BLaER1 treated with 17β-estradiol and CSF1 and Interleukin-3, amounts not matched to agents 10 nM and 100 nM (cell line): Measurements from ENCODE around the gene MLC1.
A peak's percentile ranks its signal among the peaks of the same experiment; 100 is the strongest.

Experiments
- H3K27ac ChIP-seq, 11 experiments: shearing (Covaris generic); formaldehyde crosslinking; 2 replicates each; pipeline ENCODE4 v1.8.1; 2022
- H3K27me3 ChIP-seq, 11 experiments: shearing (Covaris generic); formaldehyde crosslinking; 2 replicates each; pipeline ENCODE4 v1.8.1; 2022
- H3K36me3 ChIP-seq, 11 experiments: shearing (Covaris generic); formaldehyde crosslinking; 2 replicates each; pipeline ENCODE4 v1.8.1; 2022
- H3K4me1 ChIP-seq, 10 experiments: shearing (Covaris generic); formaldehyde crosslinking; 2 replicates each; pipeline ENCODE4 v1.8.1; 2022
- H3K4me2 ChIP-seq, 11 experiments: shearing (Covaris generic); formaldehyde crosslinking; 2 replicates each; pipeline ENCODE4 v1.8.1; 2022
- H3K4me3 ChIP-seq, 10 experiments: shearing (Covaris generic); formaldehyde crosslinking; 2 replicates each; pipeline ENCODE4 v1.8.1; 2022
- H3K9ac ChIP-seq, 11 experiments: shearing (Covaris generic); formaldehyde crosslinking; 2 replicates each; pipeline ENCODE4 v1.8.1; 2022
- H3K9me3 ChIP-seq, 11 experiments: shearing (Covaris generic); formaldehyde crosslinking; replicated peaks in 1 of 11; 2 replicates each; pipeline ENCODE4 v1.8.1; 2022
- H4K20me1 ChIP-seq, 11 experiments: shearing (Covaris generic); formaldehyde crosslinking; 2 replicates each; pipeline ENCODE4 v1.8.1; 2022
- Cebpa-rat ChIP-seq, 11 experiments: shearing (Covaris generic); IDR thresholded peaks; 2 replicates each; pipeline ENCODE4 v1.8.1; 2022

Gene MLC1

DNA sequence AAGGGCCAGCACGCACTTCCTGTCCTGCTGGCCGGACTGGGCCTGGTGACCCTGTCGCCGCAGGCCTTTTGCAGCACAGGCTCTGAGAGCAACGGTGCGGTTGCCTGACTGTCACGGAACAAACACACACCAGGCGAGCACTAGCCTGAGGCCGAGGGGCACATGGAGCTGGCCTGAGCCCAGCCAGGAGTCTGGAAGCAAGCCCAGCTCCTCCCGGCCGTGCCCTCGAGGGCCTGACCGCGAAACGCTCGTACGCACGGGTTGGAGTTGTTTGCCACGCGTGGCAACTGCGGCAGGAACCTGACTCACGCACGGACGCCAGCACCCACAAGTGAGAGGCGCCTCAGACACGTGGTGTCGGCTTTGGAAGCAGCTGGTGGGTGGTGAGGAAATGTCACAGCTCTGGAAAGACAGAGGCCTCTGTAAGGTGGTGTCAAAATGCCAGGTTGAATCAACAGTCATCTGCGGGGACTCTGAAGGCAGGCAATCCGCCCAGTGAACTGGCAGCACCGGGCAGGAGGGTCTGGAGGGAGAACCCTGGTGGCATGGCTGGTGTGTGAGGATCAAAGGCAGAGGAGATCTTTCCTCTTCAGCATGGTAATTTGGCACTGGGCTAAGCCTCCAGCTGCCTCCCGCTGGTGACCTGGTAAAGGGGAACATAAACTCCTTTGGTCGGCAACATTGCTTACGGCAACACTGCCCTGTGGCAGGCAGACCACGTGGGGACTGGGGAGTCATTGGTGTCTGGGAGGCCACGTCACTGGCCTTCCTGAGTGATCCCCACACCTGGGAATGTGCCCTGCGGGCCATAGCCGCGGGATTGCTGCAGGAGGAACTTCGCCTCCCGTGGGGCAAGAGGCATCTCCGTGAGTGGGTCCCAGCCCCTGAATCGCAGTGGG, 57.3 kb downstream of the MLC1 start:
- no peaks in the 10 kb centered on the region; a peak in 1 of 22 replicates for H3K9me3 ChIP-seq
- no peaks in the 10 kb centered on the region for H3K36me3 ChIP-seq
- peaks cover 4 to 20% (median 8%) of the 10 kb centered on the region in 11 experiments; a peak in 20 of 22 replicates for H3K27me3 ChIP-seq
- peaks cover 26 to 49% (median 45%) of the 10 kb centered on the region in 10 experiments for H3K4me1 ChIP-seq
- no peak for TF ChIP-seq Cebpa-rat (IDR thresholded peaks at IDR 0.05)
- H3K9ac ChIP-seq, result peak overlapping the region in 5 of 11 experiments; percentile 2 to 48 (median 21); a peak in 4 of 22 replicates
- peak overlapping the region in 5 of 11 experiments; percentile 14 to 48 (median 30); a peak in 7 of 22 replicates for H3K27ac ChIP-seq
- peaks cover 0 to 26% (median 0%) of the 10 kb centered on the region in 11 experiments; a peak in 4 of 22 replicates for H4K20me1 ChIP-seq
- no peak overlapping the region for H3K4me3 ChIP-seq
- H3K4me2 ChIP-seq, result peak overlapping the region; percentile 42 to 80 (median 65)

DNA sequence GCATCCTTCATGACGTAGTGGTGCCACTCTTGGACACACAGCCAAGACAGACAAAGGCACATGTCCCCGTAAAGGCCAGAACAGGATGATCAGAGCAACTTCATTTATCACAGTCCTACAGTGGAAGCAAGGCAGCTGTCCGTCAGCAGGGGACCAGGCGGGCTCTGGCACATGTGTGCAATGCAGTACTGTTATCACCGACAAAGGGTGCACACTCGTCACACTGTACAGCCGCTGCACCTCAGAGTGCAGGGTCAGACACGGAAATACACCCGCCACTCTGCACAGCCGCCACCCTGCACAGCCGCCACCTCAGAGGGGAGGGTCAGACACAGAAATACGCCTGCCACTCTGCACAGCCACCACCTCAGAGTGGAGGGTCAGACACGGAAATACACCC, 59.2 kb downstream of the MLC1 start:
- Histone ChIP-seq H3K4me2 (no peak overlapping the region), H4K20me1 (peaks cover 0 to 11% (median 0%) of the 10 kb centered on the region in 11 experiments; a peak in 4 of 22 replicates), H3K36me3 (no peaks in the 10 kb centered on the region), H3K27ac (no peak overlapping the region), H3K4me1 (peaks cover 25 to 30% (median 27%) of the 10 kb centered on the region in 10 experiments), H3K9ac (no peak overlapping the region), H3K27me3 (peaks cover 4 to 20% (median 7%) of the 10 kb centered on the region in 11 experiments; a peak in 19 of 22 replicates), H3K4me3 (no peak overlapping the region), H3K9me3 (peaks cover 0 to 2% (median 0%) of the 10 kb centered on the region in 11 experiments; a peak in 2 of 22 replicates)
- no peak for TF ChIP-seq Cebpa-rat (IDR thresholded peaks at IDR 0.05)

- Histone ChIP-seq H3K36me3 (no peaks in the 10 kb centered on the region), H3K9me3 (peaks cover 0 to 18% (median 9%) of the 10 kb centered on the region in 11 experiments; a peak in 13 of 22 replicates), H3K4me2 (no peak overlapping the region), H3K27me3 (peaks cover 8 to 27% (median 23%) of the 10 kb centered on the region in 11 experiments; a peak in 21 of 22 replicates), H4K20me1 (no peaks in the 10 kb centered on the region; a peak in 1 of 22 replicates), H3K27ac (no peak overlapping the region), H3K9ac (no peak overlapping the region), H3K4me3 (no peak overlapping the region), H3K4me1 (peaks cover 0 to 26% (median 1%) of the 10 kb centered on the region in 10 experiments; a peak in 17 of 20 replicates)
- no peak for TF ChIP-seq Cebpa-rat (IDR thresholded peaks at IDR 0.05)
Observed at GRCh38 chr22:50022171-50022819, 62.9 kb downstream of the MLC1 start.

- peaks cover 0 to 38% (median 8%) of the 10 kb centered on the region in 10 experiments; a peak in 10 of 20 replicates for H3K4me1 ChIP-seq
- peaks cover 0 to 18% (median 9%) of the 10 kb centered on the region in 11 experiments; a peak in 13 of 22 replicates for H3K9me3 ChIP-seq
- no peak overlapping the region for H3K4me3 ChIP-seq
- no peak overlapping the region for H3K4me2 ChIP-seq
- no peak overlapping the region for H3K9ac ChIP-seq
- no peak overlapping the region for H3K27ac ChIP-seq
- H3K36me3 ChIP-seq, result no peaks in the 10 kb centered on the region
- H4K20me1 ChIP-seq, result peaks cover 0 to 7% (median 0%) of the 10 kb centered on the region in 11 experiments; a peak in 2 of 22 replicates
- no peak for TF ChIP-seq Cebpa-rat (IDR thresholded peaks at IDR 0.05)
- H3K27me3 ChIP-seq, result peaks cover 16 to 43% (median 40%) of the 10 kb centered on the region in 11 experiments; a peak in 21 of 22 replicates
Observed at GRCh38 chr22:50020606-50021005, 64.6 kb downstream of the MLC1 start.

DNA sequence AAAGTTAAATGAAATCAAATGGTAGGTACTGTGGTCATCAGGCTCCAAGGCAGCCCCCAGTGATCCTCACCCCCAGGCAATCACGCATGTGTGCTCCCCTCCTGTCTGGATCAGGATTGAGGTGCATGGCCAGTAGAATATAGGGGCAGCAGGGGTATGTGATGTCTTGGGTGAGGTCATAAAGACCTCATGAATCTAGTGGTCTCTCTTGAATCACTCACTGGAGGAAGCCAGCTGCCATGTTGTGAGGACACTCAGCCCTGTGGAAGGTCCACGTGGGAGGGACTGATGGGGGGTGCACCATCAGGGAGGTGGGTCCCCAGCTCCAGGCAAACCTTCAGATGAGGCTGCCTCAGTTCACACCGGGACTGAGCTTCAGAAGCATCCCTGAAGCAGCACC, 65.9 kb downstream of the MLC1 start:
- Histone ChIP-seq H3K4me3 (no peak overlapping the region), H3K27ac (no peak overlapping the region), H3K4me1 (peaks cover 7 to 46% (median 15%) of the 10 kb centered on the region in 10 experiments; a peak in 16 of 20 replicates), H3K27me3 (peaks cover 25 to 55% (median 52%) of the 10 kb centered on the region in 11 experiments), H3K9me3 (peaks cover 0 to 18% (median 9%) of the 10 kb centered on the region in 11 experiments; a peak in 13 of 22 replicates), H3K4me2 (peak overlapping the region in 2 of 11 experiments; percentile 54 to 83; a peak in 4 of 22 replicates), H3K9ac (no peak overlapping the region), H3K36me3 (no peaks in the 10 kb centered on the region), H4K20me1 (peaks cover 0 to 14% (median 4%) of the 10 kb centered on the region in 11 experiments; a peak in 8 of 22 replicates)
- TF ChIP-seq Cebpa-rat (IDR thresholded peaks at IDR 0.05), result no peak

DNA sequence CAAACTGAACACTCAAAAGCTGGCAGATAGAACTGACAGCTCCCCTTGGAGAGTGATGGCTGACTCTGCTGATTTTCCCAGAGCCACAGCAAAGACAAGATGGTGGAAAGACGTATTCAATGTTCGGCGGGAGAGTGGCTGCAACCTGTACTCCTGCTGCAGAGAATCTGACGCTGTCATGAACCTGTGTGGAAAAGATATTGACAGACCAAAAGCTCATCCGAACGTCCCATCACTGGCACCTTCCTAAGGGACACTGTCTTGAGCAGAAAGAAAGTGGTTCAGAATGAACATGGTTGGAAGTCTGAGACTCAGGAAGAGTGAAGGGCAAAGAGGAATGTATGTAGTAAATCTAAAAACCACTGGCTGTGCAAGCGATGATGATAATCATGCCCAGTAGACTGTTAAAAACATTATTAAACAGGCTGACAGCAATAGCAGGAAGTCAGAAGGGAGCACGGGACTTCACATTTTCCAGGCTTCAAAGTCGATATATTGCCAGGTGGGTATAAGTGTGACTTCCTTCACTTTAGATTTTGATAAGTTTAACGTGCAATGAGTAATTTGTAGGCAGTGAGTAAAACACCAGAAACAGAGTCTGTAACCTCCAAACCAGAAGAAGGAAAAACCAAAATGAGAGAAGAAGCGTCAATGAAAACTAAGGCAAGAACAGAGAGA, 66.5 kb downstream of the MLC1 start:
- H3K27ac ChIP-seq, result no peak overlapping the region
- no peak overlapping the region for H3K4me3 ChIP-seq
- TF ChIP-seq Cebpa-rat (IDR thresholded peaks at IDR 0.05), result no peak
- peaks cover 0 to 18% (median 9%) of the 10 kb centered on the region in 11 experiments; a peak in 13 of 22 replicates for H3K9me3 ChIP-seq
- peaks cover 0 to 20% (median 7%) of the 10 kb centered on the region in 11 experiments; a peak in 9 of 22 replicates for H4K20me1 ChIP-seq
- H3K9ac ChIP-seq, result no peak overlapping the region
- H3K4me1 ChIP-seq, result peaks cover 8 to 49% (median 17%) of the 10 kb centered on the region in 10 experiments; a peak in 16 of 20 replicates
- peak overlapping the region in 3 of 11 experiments; percentile 13 to 83 (median 54); a peak in 5 of 22 replicates for H3K4me2 ChIP-seq
- peaks cover 30 to 61% (median 58%) of the 10 kb centered on the region in 11 experiments for H3K27me3 ChIP-seq
- no peaks in the 10 kb centered on the region for H3K36me3 ChIP-seq

DNA sequence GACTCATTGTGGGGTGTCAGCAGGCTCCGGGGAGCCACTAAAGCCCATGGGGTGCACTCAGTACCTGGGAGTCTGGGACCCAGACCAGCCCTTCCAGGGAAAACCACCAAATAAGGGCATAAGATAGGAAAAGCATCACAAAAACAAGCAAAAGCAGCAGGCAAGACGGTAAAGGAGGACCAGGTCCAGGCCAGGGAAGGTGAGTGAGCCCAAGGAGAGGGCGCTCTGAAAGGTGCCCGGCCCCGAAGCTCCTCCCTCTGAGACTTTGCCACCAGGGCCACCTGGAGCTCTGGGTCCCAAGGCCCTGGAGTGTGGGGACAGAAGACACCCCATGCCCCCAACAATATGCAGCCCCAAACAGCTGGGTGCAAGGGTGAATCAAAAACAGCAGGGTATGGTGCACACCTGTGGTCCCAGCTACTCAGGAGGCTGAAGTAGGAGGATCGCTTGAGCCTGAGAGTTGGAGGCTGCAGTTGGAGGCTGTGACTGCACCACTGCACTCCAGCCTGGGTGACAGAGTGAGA, 67.5 kb downstream of the MLC1 start:
- H3K9ac ChIP-seq, result peak overlapping the region in 1 of 11 experiments; percentile 23; a peak in 1 of 22 replicates
- no peak overlapping the region for H3K4me3 ChIP-seq
- H3K27me3 ChIP-seq, result peaks cover 40 to 70% (median 67%) of the 10 kb centered on the region in 11 experiments
- H3K4me2 ChIP-seq, result peak overlapping the region in 3 of 11 experiments; percentile 71 to 83 (median 73); a peak in 6 of 22 replicates
- H3K36me3 ChIP-seq, result no peaks in the 10 kb centered on the region
- peaks cover 8 to 49% (median 17%) of the 10 kb centered on the region in 10 experiments; a peak in 16 of 20 replicates for H3K4me1 ChIP-seq
- H3K27ac ChIP-seq, result peak overlapping the region in 3 of 11 experiments; percentile 7 to 55 (median 39); a peak in 4 of 22 replicates
- TF ChIP-seq Cebpa-rat (IDR thresholded peaks at IDR 0.05), result no peak
- peaks cover 0 to 27% (median 11%) of the 10 kb centered on the region in 11 experiments; a peak in 10 of 22 replicates for H4K20me1 ChIP-seq
- H3K9me3 ChIP-seq, result peaks cover 0 to 18% (median 9%) of the 10 kb centered on the region in 11 experiments; a peak in 13 of 22 replicates
